K562 (cell line): ENCODE data around the gene NAV2. TPM values are rescaled to one million over a fixed set of nuclear protein-coding genes. Genes with fewer than 3 reads are reported as not detected.

Experiments used
- ATAC-seq: fragments of 200-7000 bp; cut with Tn5 transposase; 3 replicates; pipeline ENCODE4 v1.9.1; 2020; ENCODE audit warnings: moderate library complexity
- BruUV-seq: library from RNA; stranded (reverse); fragments of 400-500 nt; replicated peaks from 2 replicates; lab custom pipeline; 2021; lab: Mats Ljungman, UMichigan
- CTCF ChIA-PET: fragments of 300-600 bp; formaldehyde crosslinking; extraction: SDS; loops from one replicate; lab custom pipeline; 2021; ENCODE audit warnings: low intra/inter-chr PET ratio; lab: Yijun Ruan, JAX
- POLR2A ChIA-PET: fragments of 300-600, 350-650 bp; sonication (Branson Sonifier 250); formaldehyde crosslinking; extraction: SDS; loops from one replicate; lab custom pipeline; 2021; ENCODE audit warnings: antibody characterized with exemption, inconsistent platforms; lab: Yijun Ruan, JAX
- DNase-seq, 4 experiments: peaks; one replicate each; pipeline versions ENCODE4 v3.0.0 to v3.0.0-alpha.2; 2011 to 2018; ENCODE audit warnings: low spot score in 3 of 4, mixed read lengths in 3 of 4; ENCODE audit errors: extremely low read depth in 1 of 4
- FAIRE-seq: peaks from 2 replicates; lab custom pipeline; 2011; peaks lifted over from hg19 to GRCh38; lab: Jason Lieb, UNC
- H2AFZ ChIP-seq: 2 replicates; pipeline ENCODE4 v1.6.0; 2011; ENCODE audit warnings: low read depth, low read length, control low read depth, inconsistent platforms
- H3K27ac ChIP-seq: fragments of 200-600 bp; 3 replicates; pipeline ENCODE4 v1.8.0; 2011; ENCODE audit warnings: low read depth, mild to moderate bottlenecking, control low read depth, inconsistent platforms, low read length, moderate library complexity, mixed read lengths; ENCODE audit errors: extremely low read depth
- H3K27me3 ChIP-seq, 2 experiments: fragments of 300-600 bp in 1 of 2; 2 replicates in 1 of 2; 3 replicates in 1 of 2; pipeline versions ENCODE4 v1.6.0 to v1.8.0; 2011; ENCODE audit warnings: inconsistent platforms in 2 of 2, low read length in 2 of 2, mild to moderate bottlenecking in 1 of 2, mixed read lengths in 1 of 2, moderate library complexity in 1 of 2; ENCODE audit not compliant: control insufficient read depth in 2 of 2, insufficient read depth in 2 of 2
- H3K36me3 ChIP-seq: fragments of 300-600 bp; 3 replicates; pipeline ENCODE4 v1.8.0; 2011; ENCODE audit warnings: mild to moderate bottlenecking, low read length, inconsistent platforms; ENCODE audit not compliant: control insufficient read depth, insufficient read depth
- H3K4me1 ChIP-seq, 2 experiments: fragments of 200-600 bp in 1 of 2; replicated peaks in 1 of 2; 2 replicates in 1 of 2; 3 replicates in 1 of 2; pipeline versions ENCODE4 v1.5.1 to v1.8.0; 2011; ENCODE audit warnings: inconsistent platforms in 2 of 2, low read length in 2 of 2, mild to moderate bottlenecking in 1 of 2, mixed read lengths in 1 of 2, moderate library complexity in 1 of 2; ENCODE audit not compliant: control insufficient read depth in 2 of 2, insufficient read depth in 2 of 2
- H3K4me2 ChIP-seq: 2 replicates; pipeline ENCODE4 v1.6.1; 2011; ENCODE audit warnings: low read length, control low read depth, inconsistent platforms, mixed read lengths; ENCODE audit not compliant: insufficient read depth
- H3K4me3 ChIP-seq: fragments of 200-600 bp; sonication (generic), shearing (Covaris generic); 2 replicates; pipeline ENCODE4 v1.5.1; 2016; ENCODE audit warnings: control low read depth, inconsistent platforms
- H3K79me2 ChIP-seq: fragments of 200-600 bp; 3 replicates; pipeline ENCODE4 v1.8.0; 2011; ENCODE audit warnings: low read length, inconsistent platforms; ENCODE audit not compliant: control insufficient read depth, insufficient read depth
- H3K9ac ChIP-seq, 2 experiments: 2 replicates each; pipeline versions ENCODE4 v1.6.0 to v1.6.1; 2011; ENCODE audit warnings: low read depth in 2 of 2, low read length in 2 of 2, control low read depth in 1 of 2, inconsistent platforms in 1 of 2, mild to moderate bottlenecking in 1 of 2, mixed read lengths in 1 of 2; ENCODE audit not compliant: insufficient read depth in 1 of 2
- H3K9me1 ChIP-seq: one replicate; pipeline ENCODE4 v1.6.0; 2011; ENCODE audit warnings: inconsistent platforms, mild to moderate bottlenecking, low read length, moderate library complexity; ENCODE audit not compliant: control insufficient read depth, insufficient read depth
- H3K9me3 ChIP-seq: replicated peaks from 2 replicates; pipeline ENCODE4 v1.5.1; 2011; ENCODE audit warnings: low read depth, low read length, inconsistent platforms; ENCODE audit not compliant: control insufficient read depth, insufficient read depth
- H4K20me1 ChIP-seq: replicated peaks from 2 replicates; pipeline ENCODE4 v1.6.1; 2011; ENCODE audit warnings: low read length, inconsistent platforms, mixed read lengths; ENCODE audit not compliant: control insufficient read depth, insufficient read depth
- HMBOX1 ChIP-seq: sonication (generic); IDR thresholded peaks from 2 replicates; pipeline ENCODE4 v1.6.1; 2016
- ZNF785 ChIP-seq: fragments of 250-450 bp; sonication (Bioruptor Pico); IDR thresholded peaks from 2 replicates; pipeline ENCODE4 v1.4.0; 2020; ENCODE audit warnings: mild to moderate bottlenecking
- WGBS: fragments of 100-300 bp; shearing (Covaris generic); methylation state at CpG from one replicate; pipeline ENCODE4 v1.1.6; 2016; ENCODE audit warnings: low coverage, mixed read lengths; ENCODE audit not compliant: insufficient coverage; ENCODE audit errors: missing lambda C conversion rate; 5-methylcytosine and 5-hydroxymethylcytosine counted together
- in situ Hi-C: fragments of 300-500 bp; cut with MboI; formaldehyde crosslinking; loops from 4 replicates; pipeline ENCODE4 v1.15.0; 2018; ENCODE audit warnings: inconsistent platforms, mixed read lengths
- intact Hi-C: fragments of 100-400 bp; cut with micrococcal nuclease; formaldehyde crosslinking; loops from 2 replicates; pipeline ENCODE4 v1.14.2; 2022
- polyA plus RNA-seq, 8 experiments: library from polyadenylated mRNA; depleted of rRNA in 4 of 8; stranded (reverse) in 5 of 8; unstranded in 3 of 8; fragments of >200 nt; fragmentation: Nextera tagmentation in 2 of 8; fragmentation: Illumina TruSeq in 1 of 8; extraction: Ambion mirVana in 2 of 8; extraction: Trizol in 1 of 8; gene quantifications; 2 replicates each; pipeline versions ENCODE4 v1.2.1 to v1.2.3, GENCODE V29; 2011 to 2014; ENCODE audit warnings: inconsistent platforms in 1 of 8, missing spikeins in 1 of 8
- total RNA-seq, 7 experiments: library from RNA; depleted of rRNA in 6 of 7; stranded (reverse); fragments of >200 nt in 6 of 7; fragmentation: Illumina TruSeq in 2 of 7; extraction: Trizol in 2 of 7; gene quantifications; 2 replicates each; pipeline versions ENCODE4 v1.2.1 to v1.2.3, GENCODE V29; 2011 to 2021; ENCODE audit warnings: low replicate concordance in 1 of 7

The NAV2 gene
- total and polyA plus RNA-seq, 9 of the 15 experiments (the other 6 are each of a cell fraction or from before 2014, with no cell fraction given), result 0.03 to 0.35 (median 0.05) TPM

- Histone ChIP-seq H3K9me1 (no peaks in the 10 kb centered on the region), H3K9me3 (no peaks in the 10 kb centered on the region), H3K36me3 (no peaks in the 10 kb centered on the region), H3K4me3 (no peak overlapping the region), H3K79me2 (no peaks in the 10 kb centered on the region), H3K27ac (no peak overlapping the region), H3K27me3 (peaks cover 0 to 7% of the 10 kb centered on the region in 2 experiments; a peak in 3 of 5 replicates), H3K4me1 (no peaks in the 10 kb centered on the region; a peak in 1 of 5 replicates), H2AFZ (no peak overlapping the region), H4K20me1 (no peaks in the 10 kb centered on the region), H3K4me2 (no peak overlapping the region), H3K9ac (no peak overlapping the region)
- WGBS, result 19% methylated on average over 6 of the region's 6 CpGs
- no TSS peak for BruUV-seq
- ATAC-seq (no peak), FAIRE-seq (no peak), DNase-seq (no peak)
- TF ChIP-seq ZNF785 (no peak), HMBOX1 (0 out of 2 replicates have a peak, but pooled peaks have one; percentile 18)
- ChIA-PET POLR2A (no interaction called here), CTCF (no interaction called here)
- intact Hi-C loops, result no loop called here
- in situ Hi-C loops, result no loop called here
These were observed 295.7 kb downstream of the NAV2 start for GRCh38 chr11:20008190-20008870.
